Astrocyte (in vitro differentiated cells and primary cell): Measurements from ENCODE around the gene PRTN3. TPM values are rescaled to one million over a fixed set of nuclear protein-coding genes. Genes with fewer than 3 reads are reported as not detected.

Experiments used
- microRNA-seq: library from miRNA; unstranded; fragments of <30 nt; microRNA quantifications from one replicate; pipeline ENCODE4 v1.2.0, GENCODE V29; 2020
- total RNA-seq: library from RNA; stranded (reverse); gene quantifications from 2 replicates; pipeline ENCODE4 v1.2.1, GENCODE V29; 2021

PRTN3 gene
- total RNA-seq, 1 donor from 2014 or later: not detected

Small RNAs within 50 kb of the gene (microRNA-seq; reads per million reads assigned to microRNA genes)
- gene MIR3187 (89.0 reads per million, percentile 65 among the genes with 10 or more reads in this experiment), gene MIR4745 (67.6 reads per million, percentile 63 among the genes with 10 or more reads in this experiment)

Other genes with a start within 250 kb of the PRTN3 start
- gene POLRMT, start 207.5 kb upstream of the PRTN3 start, total RNA-seq: 43.4 and 45.3 TPM in 2 replicates
- gene FGF22, start 201.1 kb upstream of the PRTN3 start, total RNA-seq: 0.25 TPM in 1 of 2 replicates, not detected in the other
- 58.3 and 58.5 TPM in 2 replicates for gene RNF126, start 177.8 kb upstream of the PRTN3 start, total RNA-seq
- gene FSTL3, start 164.6 kb upstream of the PRTN3 start, total RNA-seq: 72.0 and 78.8 TPM in 2 replicates
- not detected in 2 replicates for gene PRSS57, start 145.5 kb upstream of the PRTN3 start, total RNA-seq
- gene PALM, start 132.1 kb upstream of the PRTN3 start, total RNA-seq: 60.0 and 67.3 TPM in 2 replicates
- gene MISP, start 89.9 kb upstream of the PRTN3 start, total RNA-seq: 0.36 and 0.43 TPM in 2 replicates
- gene PTBP1, start 43.5 kb upstream of the PRTN3 start, total RNA-seq: 366 and 386 TPM in 2 replicates
- gene PLPPR3, start 19.0 kb upstream of the PRTN3 start, total RNA-seq: 29.2 and 36.5 TPM in 2 replicates
- gene AZU1, start 13.2 kb upstream of the PRTN3 start, total RNA-seq: 1.00 and 1.4 TPM in 2 replicates
- not detected in 2 replicates for gene ELANE, start 11.3 kb downstream of the PRTN3 start, total RNA-seq
- gene CFD, start 18.7 kb downstream of the PRTN3 start, total RNA-seq: 0.59 and 0.65 TPM in 2 replicates
- 41.4 and 45.0 TPM in 2 replicates for gene MED16, start 52.2 kb downstream of the PRTN3 start, total RNA-seq
- gene RNU6-9, start 52.5 kb downstream of the PRTN3 start, total RNA-seq: not detected in 2 replicates
- gene R3HDM4, start 72.2 kb downstream of the PRTN3 start, total RNA-seq: 57.9 and 60.0 TPM in 2 replicates
- not detected in 2 replicates for gene KISS1R, start 76.3 kb downstream of the PRTN3 start, total RNA-seq
- gene ARID3A, start 85.0 kb downstream of the PRTN3 start, total RNA-seq: 100 and 106 TPM in 2 replicates
- 60.0 and 68.9 TPM in 2 replicates for gene WDR18, start 143.3 kb downstream of the PRTN3 start, total RNA-seq
- 2.5 and 2.7 TPM in 2 replicates for gene GRIN3B, start 159.4 kb downstream of the PRTN3 start, total RNA-seq
- 155 and 173 TPM in 2 replicates for gene TMEM259, start 180.1 kb downstream of the PRTN3 start, total RNA-seq
- gene RNU6-2, start 180.5 kb downstream of the PRTN3 start, total RNA-seq: not detected in 2 replicates
- gene CNN2, start 185.6 kb downstream of the PRTN3 start, total RNA-seq: 781 and 819 TPM in 2 replicates
- 14.3 and 18.4 TPM in 2 replicates for gene ABCA7, start 199.1 kb downstream of the PRTN3 start, total RNA-seq
- 2.7 and 3.0 TPM in 2 replicates for gene ARHGAP45, start 226.2 kb downstream of the PRTN3 start, total RNA-seq